ENCODE measurements around the gene GCSAM.

The GCSAM gene, protein sequence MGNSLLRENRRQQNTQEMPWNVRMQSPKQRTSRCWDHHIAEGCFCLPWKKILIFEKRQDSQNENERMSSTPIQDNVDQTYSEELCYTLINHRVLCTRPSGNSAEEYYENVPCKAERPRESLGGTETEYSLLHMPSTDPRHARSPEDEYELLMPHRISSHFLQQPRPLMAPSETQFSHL

DNA sequence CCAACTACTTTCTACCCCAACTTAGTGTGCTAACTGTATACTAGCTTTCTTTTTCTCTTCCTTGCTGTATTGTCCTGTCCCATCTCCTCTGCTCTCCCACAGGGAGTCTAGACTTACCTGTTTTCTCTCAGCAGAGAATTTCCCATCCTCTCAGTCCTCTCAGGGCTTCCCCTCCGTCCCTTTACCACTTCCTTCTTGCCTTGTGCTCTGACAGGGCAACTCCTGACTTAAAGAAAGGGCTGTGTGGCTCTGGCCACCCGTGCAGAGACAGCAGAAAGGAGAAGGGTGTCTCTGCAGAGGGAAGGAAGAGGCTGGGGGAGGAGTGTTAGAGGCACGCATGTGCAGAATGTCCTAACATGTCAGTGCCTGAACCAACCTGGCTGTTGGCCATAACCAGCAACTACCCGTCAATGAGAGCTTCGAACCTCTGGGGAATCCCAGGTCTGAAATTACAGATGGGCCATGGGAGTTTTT lies at the start of gene GCSAM:
TSS of gene GCSAM (minus strand) at position 274 of the 474 bp plus-strand sequence. CDS start at position 146, 128 bp downstream.
- DNase-seq (ENCODE audit: low read depth), result no peak
- H3K9me3 ChIP-seq (ENCODE audit: control insufficient read depth, low read length), result no peaks in the 10 kb centered on the region
- H3K27me3 ChIP-seq (replicated peaks; ENCODE audit: control insufficient read depth, insufficient read depth, low read length), result no peaks in the 10 kb centered on the region
- H3K4me1 ChIP-seq (ENCODE audit: control insufficient read depth, insufficient read depth, low read length), result peaks cover 9% of the 10 kb centered on the region
- no peak within 1 kb of the TSS for H3K9ac ChIP-seq (ENCODE audit: low read length)
- no peak within 1 kb of the TSS for H3K4me3 ChIP-seq (ENCODE audit: low read length)
- H3K36me3 ChIP-seq (ENCODE audit: control insufficient read depth, insufficient read depth, low read length, severe bottlenecking), result no peaks in the 10 kb centered on the region

DNA sequence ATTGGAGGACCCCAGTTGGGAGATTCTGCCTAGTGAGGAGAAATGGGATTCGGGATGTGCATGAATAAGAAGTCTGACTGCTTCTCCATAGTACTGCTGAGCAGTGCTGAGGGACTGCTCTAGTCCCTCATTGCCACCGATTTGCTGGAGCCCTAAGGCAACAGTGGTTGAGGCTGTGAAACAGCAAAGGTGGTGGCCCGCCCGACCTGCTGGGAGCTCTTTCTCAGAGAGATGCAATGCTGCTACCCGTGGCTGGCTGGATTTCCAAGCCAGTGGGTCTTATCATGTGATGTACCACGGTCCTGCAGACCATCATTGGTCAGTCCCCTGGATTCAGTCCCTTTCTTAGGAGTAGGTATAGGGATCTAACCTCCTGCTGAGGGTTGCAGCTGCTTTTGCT lies 42.6 kb upstream of the GCSAM start:
- Histone ChIP-seq H3K4me3 (ENCODE audit: low read length) (no peak overlapping the region), H3K36me3 (ENCODE audit: control insufficient read depth, insufficient read depth, low read length, severe bottlenecking) (no peaks in the 10 kb centered on the region), H3K27me3 (replicated peaks; ENCODE audit: control insufficient read depth, insufficient read depth, low read length) (peaks cover 4% of the 10 kb centered on the region), H3K9ac (ENCODE audit: low read length) (no peak overlapping the region), H3K9me3 (ENCODE audit: control insufficient read depth, low read length) (no peaks in the 10 kb centered on the region), H3K4me1 (ENCODE audit: control insufficient read depth, insufficient read depth, low read length) (no peaks in the 10 kb centered on the region)
- DNase-seq (ENCODE audit: low read depth), result no peak

DNA sequence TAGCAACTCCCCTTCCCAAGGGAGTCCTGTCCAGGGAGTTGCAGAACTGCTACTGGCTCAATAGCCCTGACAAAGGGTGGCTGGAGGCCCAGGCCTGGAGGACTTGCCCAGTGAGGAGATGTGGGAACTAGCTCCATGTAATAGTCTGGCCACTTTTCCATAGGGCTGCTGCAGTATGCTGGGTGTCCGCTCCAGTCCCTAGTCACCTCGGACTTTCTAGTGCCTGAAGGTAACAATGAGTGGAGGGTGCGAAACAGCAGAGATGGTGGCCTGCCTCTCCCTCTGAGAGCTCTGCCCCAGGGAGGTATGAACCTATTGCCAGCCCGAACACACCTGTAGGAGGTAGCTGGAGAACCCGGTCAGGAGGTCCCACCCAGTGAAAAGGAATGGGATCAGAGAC lies 42.0 kb upstream of the GCSAM start:
- Histone ChIP-seq H3K9me3 (ENCODE audit: control insufficient read depth, low read length) (no peaks in the 10 kb centered on the region), H3K9ac (ENCODE audit: low read length) (no peak overlapping the region), H3K4me3 (ENCODE audit: low read length) (no peak overlapping the region), H3K27me3 (replicated peaks; ENCODE audit: control insufficient read depth, insufficient read depth, low read length) (peaks cover 4% of the 10 kb centered on the region), H3K36me3 (ENCODE audit: control insufficient read depth, insufficient read depth, low read length, severe bottlenecking) (no peaks in the 10 kb centered on the region), H3K4me1 (ENCODE audit: control insufficient read depth, insufficient read depth, low read length) (no peaks in the 10 kb centered on the region)
- no peak for DNase-seq (ENCODE audit: low read depth)

DNA sequence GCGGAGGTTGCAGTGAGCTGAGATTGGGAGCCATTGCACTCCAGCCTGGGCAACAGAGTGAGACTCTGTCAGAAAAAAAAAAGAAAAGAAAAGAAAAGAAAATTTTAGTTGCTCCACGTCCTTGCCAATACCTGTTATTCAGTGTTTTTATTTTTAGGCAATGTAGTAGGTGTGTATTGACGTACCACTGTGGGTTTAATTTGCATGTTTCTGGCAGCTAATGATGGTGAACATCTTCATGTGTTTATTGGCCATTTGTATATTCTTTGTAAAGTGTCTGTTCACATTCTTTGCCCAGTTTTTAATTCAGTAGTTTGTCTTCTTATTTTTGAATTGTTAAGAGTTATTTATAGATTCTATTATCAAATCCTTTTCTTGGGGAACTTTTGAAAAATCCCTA lies 38.1 kb upstream of the GCSAM start:
- Histone ChIP-seq H3K4me1 (ENCODE audit: control insufficient read depth, insufficient read depth, low read length) (no peaks in the 10 kb centered on the region), H3K27me3 (replicated peaks; ENCODE audit: control insufficient read depth, insufficient read depth, low read length) (peaks cover 4% of the 10 kb centered on the region), H3K9me3 (ENCODE audit: control insufficient read depth, low read length) (no peaks in the 10 kb centered on the region), H3K4me3 (ENCODE audit: low read length) (no peak overlapping the region), H3K36me3 (ENCODE audit: control insufficient read depth, insufficient read depth, low read length, severe bottlenecking) (no peaks in the 10 kb centered on the region), H3K9ac (ENCODE audit: low read length) (no peak overlapping the region)
- no peak for DNase-seq (ENCODE audit: low read depth)

DNA sequence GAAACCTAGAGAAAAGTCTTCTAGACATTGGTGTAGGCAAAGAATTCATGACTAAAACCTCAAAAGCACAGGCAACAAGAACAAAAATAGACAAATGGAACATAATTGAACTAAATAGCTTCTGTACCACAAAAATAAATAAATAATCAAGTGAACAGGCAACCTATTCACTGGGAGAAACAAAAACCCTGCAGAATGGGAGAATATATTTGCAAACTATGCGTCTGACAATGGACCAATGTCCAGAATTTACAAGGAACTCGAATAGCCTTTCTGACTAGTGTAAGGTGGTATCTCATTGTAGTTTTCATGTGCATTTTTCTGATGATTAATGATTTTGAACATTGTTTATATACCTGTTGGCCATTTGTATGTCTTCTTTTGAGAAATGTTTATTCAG lies 37.0 kb upstream of the GCSAM start:
- no peak for DNase-seq (ENCODE audit: low read depth)
- Histone ChIP-seq H3K9ac (ENCODE audit: low read length) (no peak overlapping the region), H3K9me3 (ENCODE audit: control insufficient read depth, low read length) (no peaks in the 10 kb centered on the region), H3K36me3 (ENCODE audit: control insufficient read depth, insufficient read depth, low read length, severe bottlenecking) (no peaks in the 10 kb centered on the region), H3K4me1 (ENCODE audit: control insufficient read depth, insufficient read depth, low read length) (no peaks in the 10 kb centered on the region), H3K27me3 (replicated peaks; ENCODE audit: control insufficient read depth, insufficient read depth, low read length) (no peaks in the 10 kb centered on the region), H3K4me3 (ENCODE audit: low read length) (no peak overlapping the region)

DNA sequence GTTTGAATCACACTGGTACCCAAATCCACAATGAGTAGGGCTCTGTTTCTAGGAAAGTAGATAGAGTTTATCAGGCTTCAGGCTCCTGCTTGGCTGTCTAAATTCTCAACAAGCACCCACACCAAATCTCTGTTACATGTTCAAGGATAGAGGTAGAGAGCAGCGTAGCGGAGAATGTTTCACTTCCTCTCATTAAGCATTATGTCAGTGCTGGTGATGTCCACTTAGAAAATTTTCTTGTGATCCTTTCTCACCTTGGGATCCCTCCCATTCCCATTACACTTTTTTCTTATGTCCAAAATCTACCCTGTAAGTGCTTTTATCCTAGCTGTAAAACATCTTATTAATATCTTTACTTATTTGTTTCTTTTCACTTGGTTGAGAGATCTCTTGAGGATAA lies 34.7 kb upstream of the GCSAM start:
- Histone ChIP-seq H3K4me3 (ENCODE audit: low read length) (no peak overlapping the region), H3K36me3 (ENCODE audit: control insufficient read depth, insufficient read depth, low read length, severe bottlenecking) (no peaks in the 10 kb centered on the region), H3K9ac (ENCODE audit: low read length) (no peak overlapping the region), H3K4me1 (ENCODE audit: control insufficient read depth, insufficient read depth, low read length) (no peaks in the 10 kb centered on the region), H3K9me3 (ENCODE audit: control insufficient read depth, low read length) (no peaks in the 10 kb centered on the region), H3K27me3 (replicated peaks; ENCODE audit: control insufficient read depth, insufficient read depth, low read length) (no peaks in the 10 kb centered on the region)
- DNase-seq (ENCODE audit: low read depth), result no peak

DNA sequence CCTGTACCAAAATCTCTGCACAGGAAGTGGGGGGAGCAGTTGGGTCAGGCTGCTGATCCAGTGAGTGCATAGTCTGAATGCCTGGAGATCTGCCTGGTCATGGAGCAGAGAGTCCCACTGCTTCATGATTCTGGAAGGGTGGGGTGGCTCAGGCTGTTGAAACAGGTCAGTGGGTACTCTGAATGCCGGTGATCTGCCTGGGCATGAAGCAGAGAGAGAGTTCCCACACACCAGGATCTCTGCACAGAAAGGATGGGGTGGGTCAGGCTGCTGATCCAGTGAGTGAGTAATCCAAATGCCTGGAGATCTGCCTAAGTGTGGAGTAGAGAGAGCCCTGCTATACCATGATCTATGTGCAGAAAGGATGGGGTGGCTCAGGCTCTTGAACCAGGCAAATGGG lies 16.1 kb upstream of the GCSAM start:
- Histone ChIP-seq H3K4me3 (ENCODE audit: low read length) (no peak overlapping the region), H3K9me3 (ENCODE audit: control insufficient read depth, low read length) (peaks cover 13% of the 10 kb centered on the region), H3K27me3 (replicated peaks; ENCODE audit: control insufficient read depth, insufficient read depth, low read length) (no peaks in the 10 kb centered on the region), H3K36me3 (ENCODE audit: control insufficient read depth, insufficient read depth, low read length, severe bottlenecking) (no peaks in the 10 kb centered on the region), H3K9ac (ENCODE audit: low read length) (no peak overlapping the region), H3K4me1 (ENCODE audit: control insufficient read depth, insufficient read depth, low read length) (no peaks in the 10 kb centered on the region)
- DNase-seq (ENCODE audit: low read depth), result no peak

DNA sequence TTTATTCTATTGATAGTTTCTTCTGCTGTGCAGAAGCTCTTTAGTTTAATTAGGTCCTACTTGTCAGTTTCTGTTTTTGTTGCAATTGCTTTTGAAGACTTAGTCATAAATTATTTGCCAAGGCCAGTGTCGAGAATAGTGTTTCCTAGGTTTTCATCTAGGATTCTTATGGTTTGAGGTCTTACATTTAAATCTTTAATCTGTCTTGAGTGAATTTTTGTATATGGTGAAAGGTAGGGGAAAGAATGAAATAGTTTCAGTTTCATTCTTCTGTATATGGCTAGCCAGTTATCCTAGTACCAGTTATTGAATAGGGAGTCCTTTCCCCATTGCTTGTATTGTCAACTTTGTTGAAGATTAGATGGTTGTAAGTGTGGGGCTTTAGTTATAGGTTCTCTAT lies 10.6 kb upstream of the GCSAM start:
- Histone ChIP-seq H3K27me3 (replicated peaks; ENCODE audit: control insufficient read depth, insufficient read depth, low read length) (no peaks in the 10 kb centered on the region), H3K9me3 (ENCODE audit: control insufficient read depth, low read length) (peaks cover 10% of the 10 kb centered on the region), H3K9ac (ENCODE audit: low read length) (no peak overlapping the region), H3K36me3 (ENCODE audit: control insufficient read depth, insufficient read depth, low read length, severe bottlenecking) (no peaks in the 10 kb centered on the region), H3K4me3 (ENCODE audit: low read length) (no peak overlapping the region), H3K4me1 (ENCODE audit: control insufficient read depth, insufficient read depth, low read length) (no peaks in the 10 kb centered on the region)
- no peak for DNase-seq (ENCODE audit: low read depth)

DNA sequence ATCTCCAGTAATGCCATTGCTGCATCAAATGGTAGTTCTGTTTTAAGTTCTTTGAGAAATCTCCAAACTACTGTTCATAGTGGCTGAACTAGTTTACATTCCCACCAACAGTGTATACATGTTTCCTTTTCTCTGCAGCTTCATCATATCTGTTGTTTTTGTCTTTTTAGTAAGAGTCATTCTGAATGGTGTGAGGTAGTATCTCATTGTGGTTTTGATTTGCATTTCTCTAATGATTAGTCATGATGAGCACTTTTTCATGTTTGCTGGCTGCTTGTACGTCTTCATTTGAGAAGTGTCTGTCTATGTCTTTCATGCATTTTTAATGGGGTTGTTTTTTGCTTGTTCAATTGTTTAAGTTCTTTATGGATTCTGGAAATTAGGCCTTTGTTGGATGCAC lies 10.2 kb upstream of the GCSAM start:
- DNase-seq (ENCODE audit: low read depth), result no peak
- H3K9me3 ChIP-seq (ENCODE audit: control insufficient read depth, low read length), result peaks cover 10% of the 10 kb centered on the region
- H3K36me3 ChIP-seq (ENCODE audit: control insufficient read depth, insufficient read depth, low read length, severe bottlenecking), result no peaks in the 10 kb centered on the region
- H3K4me1 ChIP-seq (ENCODE audit: control insufficient read depth, insufficient read depth, low read length), result no peaks in the 10 kb centered on the region
- H3K27me3 ChIP-seq (replicated peaks; ENCODE audit: control insufficient read depth, insufficient read depth, low read length), result no peaks in the 10 kb centered on the region
- no peak overlapping the region for H3K4me3 ChIP-seq (ENCODE audit: low read length)
- no peak overlapping the region for H3K9ac ChIP-seq (ENCODE audit: low read length)

DNA sequence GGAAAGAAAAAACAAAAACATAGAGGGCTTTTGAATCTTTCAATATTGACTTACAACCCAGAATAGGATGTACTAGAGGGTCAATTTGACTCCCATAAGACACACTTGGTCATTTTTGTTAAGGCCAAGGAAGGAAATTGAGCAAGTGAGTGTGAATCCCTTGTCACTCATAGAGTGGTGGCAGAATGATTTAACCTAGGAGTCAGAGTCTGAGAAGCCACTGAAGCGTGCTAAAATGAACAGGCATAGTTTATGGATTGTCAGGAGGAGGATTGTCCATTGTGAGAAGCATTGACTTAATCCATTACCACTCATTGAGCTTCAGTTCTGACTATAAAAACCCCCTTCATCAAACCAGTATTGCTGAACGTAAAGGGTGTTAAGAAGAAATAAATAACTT lies 8.2 kb upstream of the GCSAM start:
- no peak for DNase-seq (ENCODE audit: low read depth)
- Histone ChIP-seq H3K4me1 (ENCODE audit: control insufficient read depth, insufficient read depth, low read length) (no peaks in the 10 kb centered on the region), H3K4me3 (ENCODE audit: low read length) (no peak overlapping the region), H3K9ac (ENCODE audit: low read length) (no peak overlapping the region), H3K9me3 (ENCODE audit: control insufficient read depth, low read length) (peaks cover 10% of the 10 kb centered on the region), H3K27me3 (replicated peaks; ENCODE audit: control insufficient read depth, insufficient read depth, low read length) (no peaks in the 10 kb centered on the region), H3K36me3 (ENCODE audit: control insufficient read depth, insufficient read depth, low read length, severe bottlenecking) (no peaks in the 10 kb centered on the region)

DNA sequence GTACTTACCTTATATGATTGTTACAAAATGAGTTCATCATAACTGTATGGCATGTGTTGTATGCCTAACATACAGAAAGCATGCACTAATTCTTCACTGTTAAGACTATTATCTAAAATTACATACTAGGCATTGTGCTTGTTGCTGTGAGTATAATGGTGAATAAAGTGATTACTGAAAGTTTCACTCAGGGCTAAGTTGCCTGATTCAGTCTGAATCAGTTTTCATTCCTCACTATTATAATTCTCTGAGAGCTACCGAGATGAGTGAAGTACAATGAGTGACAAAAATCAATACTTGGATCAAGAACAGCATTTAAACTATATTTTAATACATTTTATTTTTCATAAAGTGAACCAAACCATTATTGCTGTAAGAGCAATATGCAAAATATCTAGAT lies 7.5 kb upstream of the GCSAM start:
- H3K27me3 ChIP-seq (replicated peaks; ENCODE audit: control insufficient read depth, insufficient read depth, low read length), result no peaks in the 10 kb centered on the region
- no peak overlapping the region for H3K4me3 ChIP-seq (ENCODE audit: low read length)
- DNase-seq (ENCODE audit: low read depth), result no peak
- H3K9ac ChIP-seq (ENCODE audit: low read length), result no peak overlapping the region
- peaks cover 7% of the 10 kb centered on the region for H3K9me3 ChIP-seq (ENCODE audit: control insufficient read depth, low read length)
- no peaks in the 10 kb centered on the region for H3K36me3 ChIP-seq (ENCODE audit: control insufficient read depth, insufficient read depth, low read length, severe bottlenecking)
- H3K4me1 ChIP-seq (ENCODE audit: control insufficient read depth, insufficient read depth, low read length), result no peaks in the 10 kb centered on the region

Measured in adipocyte (in vitro differentiated cells).